GM12873 (cell line): ENCODE data around the gene KDM4B.

Experiments used
- CTCF ChIP-seq: IDR thresholded peaks from 2 replicates; pipeline ENCODE4 v1.5.1; 2012; ENCODE audit warnings: low read depth, mild to moderate bottlenecking, moderate library complexity, low read length, control low read depth; ENCODE audit not compliant: insufficient read depth; ENCODE audit errors: missing control alignments

Gene KDM4B

GRCh38 chr19:5048727-5049553, 80.0 kb downstream of the KDM4B start:
- TF ChIP-seq CTCF, result no peak

- no peak for TF ChIP-seq CTCF
Measured at GRCh38 chr19:5049561-5049960, 80.6 kb downstream of the KDM4B start.

GRCh38 chr19:5050067-5050656, 81.2 kb downstream of the KDM4B start:
- TF ChIP-seq CTCF, result no peak

GRCh38 chr19:5050905-5051304, 82.0 kb downstream of the KDM4B start:
- TF ChIP-seq CTCF, result no peak

- TF ChIP-seq CTCF, result no peak
Measured at GRCh38 chr19:5051619-5052018, 82.7 kb downstream of the KDM4B start.

GRCh38 chr19:5052515-5052914, 83.6 kb downstream of the KDM4B start:
- peak; percentile 9 for TF ChIP-seq CTCF

GRCh38 chr19:5052945-5053485, 84.1 kb downstream of the KDM4B start:
- no peak for TF ChIP-seq CTCF
